OCI-LY3 (cell line): ENCODE results near the gene THEM5.

Experiments used
- H2AFZ ChIP-seq: fragments of 200-600, 300-600 bp; shearing (Covaris generic); 2 replicates; pipeline ENCODE4 v1.6.0; 2014; ENCODE audit warnings: antibody characterized with exemption, low read depth, low read length
- H3K27ac ChIP-seq: fragments of 200-600, 300-600 bp; sonication (generic); 2 replicates; pipeline ENCODE4 v1.5.1; 2014; ENCODE audit warnings: mild to moderate bottlenecking, low read length, moderate library complexity, mixed read lengths
- H3K27me3 ChIP-seq: fragments of 200-600, 300-600 bp; sonication (generic); 2 replicates; pipeline ENCODE4 v1.6.1; 2014; ENCODE audit warnings: low read depth, low read length, mixed read lengths
- H3K36me3 ChIP-seq: fragments of 200-600, 300-600 bp; sonication (generic); replicated peaks from 2 replicates; pipeline ENCODE3; 2014; ENCODE audit warnings: low read depth, low read length, mixed read lengths
- H3K4me1 ChIP-seq: fragments of 300-600, 200-600 bp; sonication (generic); 2 replicates; pipeline ENCODE4 v1.6.1; 2014; ENCODE audit warnings: low read length, mixed read lengths
- H3K4me2 ChIP-seq: fragments of 200-600, 300-600 bp; sonication (generic); 2 replicates; pipeline ENCODE4 v1.6.1; 2014; ENCODE audit warnings: low read length, mixed read lengths
- H3K4me3 ChIP-seq: fragments of 300-600, 200-600 bp; sonication (generic); 2 replicates; pipeline ENCODE4 v1.5.1; 2014; ENCODE audit warnings: antibody characterized with exemption, mild to moderate bottlenecking, low read length, moderate library complexity
- H3K79me2 ChIP-seq: fragments of 300-600, 200-600 bp; shearing (Covaris generic); 2 replicates; pipeline ENCODE4 v1.6.1; 2014; ENCODE audit warnings: mild to moderate bottlenecking, low read length, mixed read lengths
- H3K9ac ChIP-seq: fragments of 300-600, 200-600 bp; shearing (Covaris generic); 2 replicates; pipeline ENCODE4 v1.6.0; 2014; ENCODE audit warnings: mild to moderate bottlenecking, low read length, moderate library complexity
- H3K9me3 ChIP-seq: fragments of 200-600, 300-600 bp; shearing (Covaris generic); 2 replicates; pipeline ENCODE4 v1.6.1; 2014; ENCODE audit warnings: low read length, mixed read lengths; ENCODE audit not compliant: insufficient read depth
- H4K20me1 ChIP-seq: fragments of 200-600, 300-600 bp; sonication (generic); 2 replicates; pipeline ENCODE4 v1.6.1; 2016; ENCODE audit warnings: low read length, mixed read lengths; ENCODE audit not compliant: insufficient read depth
- EZH2phosphoT487 ChIP-seq: fragments of 200-600 bp; shearing (Covaris generic); IDR thresholded peaks from 2 replicates; pipeline ENCODE4 v1.6.1; 2018; ENCODE audit warnings: antibody characterized with exemption, mixed run types, low read depth
- TF ChIP-seq, protein P1 (sequence below): fragments of 200-600, 300-600 bp; sonication (generic); IDR thresholded peaks from 2 replicates; pipeline ENCODE4 v1.5.1; 2014; ENCODE audit warnings: antibody characterized with exemption, low read length, low read depth

THEM5 gene

GRCh38 chr1:151837197-151837596 lies 16.3 kb downstream of the THEM5 start:
- Histone ChIP-seq H4K20me1 (no peaks in the 10 kb centered on the region), H3K9ac (no peak overlapping the region), H3K4me1 (peaks cover 10% of the 10 kb centered on the region), H3K4me3 (no peak overlapping the region), H3K27ac (no peak overlapping the region), H3K4me2 (no peak overlapping the region), H3K36me3 (no peaks in the 10 kb centered on the region), H3K9me3 (no peaks in the 10 kb centered on the region), H3K79me2 (no peaks in the 10 kb centered on the region), H2AFZ (0 out of 2 replicates have a peak overlapping the region, but pooled peaks have one; percentile 36), H3K27me3 (no peaks in the 10 kb centered on the region)
- TF ChIP-seq, protein P1, sequence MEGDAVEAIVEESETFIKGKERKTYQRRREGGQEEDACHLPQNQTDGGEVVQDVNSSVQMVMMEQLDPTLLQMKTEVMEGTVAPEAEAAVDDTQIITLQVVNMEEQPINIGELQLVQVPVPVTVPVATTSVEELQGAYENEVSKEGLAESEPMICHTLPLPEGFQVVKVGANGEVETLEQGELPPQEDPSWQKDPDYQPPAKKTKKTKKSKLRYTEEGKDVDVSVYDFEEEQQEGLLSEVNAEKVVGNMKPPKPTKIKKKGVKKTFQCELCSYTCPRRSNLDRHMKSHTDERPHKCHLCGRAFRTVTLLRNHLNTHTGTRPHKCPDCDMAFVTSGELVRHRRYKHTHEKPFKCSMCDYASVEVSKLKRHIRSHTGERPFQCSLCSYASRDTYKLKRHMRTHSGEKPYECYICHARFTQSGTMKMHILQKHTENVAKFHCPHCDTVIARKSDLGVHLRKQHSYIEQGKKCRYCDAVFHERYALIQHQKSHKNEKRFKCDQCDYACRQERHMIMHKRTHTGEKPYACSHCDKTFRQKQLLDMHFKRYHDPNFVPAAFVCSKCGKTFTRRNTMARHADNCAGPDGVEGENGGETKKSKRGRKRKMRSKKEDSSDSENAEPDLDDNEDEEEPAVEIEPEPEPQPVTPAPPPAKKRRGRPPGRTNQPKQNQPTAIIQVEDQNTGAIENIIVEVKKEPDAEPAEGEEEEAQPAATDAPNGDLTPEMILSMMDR = no peak
- TF ChIP-seq EZH2phosphoT487 = no peak

- H3K9me3 ChIP-seq = no peaks in the 10 kb centered on the region
- TF ChIP-seq EZH2phosphoT487 = no peak
- H3K27ac ChIP-seq = no peak overlapping the region
- no peak overlapping the region for H2AFZ ChIP-seq
- no peak overlapping the region for H3K9ac ChIP-seq
- H3K36me3 ChIP-seq = no peaks in the 10 kb centered on the region
- no peak overlapping the region for H3K4me3 ChIP-seq
- no peak overlapping the region for H3K4me2 ChIP-seq
- H4K20me1 ChIP-seq = no peaks in the 10 kb centered on the region
- no peaks in the 10 kb centered on the region for H3K27me3 ChIP-seq
- no peaks in the 10 kb centered on the region for H3K79me2 ChIP-seq
- H3K4me1 ChIP-seq = peaks cover 14% of the 10 kb centered on the region
These were observed 17.9 kb downstream of the THEM5 start for GRCh38 chr1:151835596-151835995.

- no peak for TF ChIP-seq EZH2phosphoT487
- TF ChIP-seq, protein P1 = no peak
- no peak overlapping the region for H3K9ac ChIP-seq
These were observed 19.3 kb downstream of the THEM5 start for GRCh38 chr1:151834239-151834638.

DNA sequence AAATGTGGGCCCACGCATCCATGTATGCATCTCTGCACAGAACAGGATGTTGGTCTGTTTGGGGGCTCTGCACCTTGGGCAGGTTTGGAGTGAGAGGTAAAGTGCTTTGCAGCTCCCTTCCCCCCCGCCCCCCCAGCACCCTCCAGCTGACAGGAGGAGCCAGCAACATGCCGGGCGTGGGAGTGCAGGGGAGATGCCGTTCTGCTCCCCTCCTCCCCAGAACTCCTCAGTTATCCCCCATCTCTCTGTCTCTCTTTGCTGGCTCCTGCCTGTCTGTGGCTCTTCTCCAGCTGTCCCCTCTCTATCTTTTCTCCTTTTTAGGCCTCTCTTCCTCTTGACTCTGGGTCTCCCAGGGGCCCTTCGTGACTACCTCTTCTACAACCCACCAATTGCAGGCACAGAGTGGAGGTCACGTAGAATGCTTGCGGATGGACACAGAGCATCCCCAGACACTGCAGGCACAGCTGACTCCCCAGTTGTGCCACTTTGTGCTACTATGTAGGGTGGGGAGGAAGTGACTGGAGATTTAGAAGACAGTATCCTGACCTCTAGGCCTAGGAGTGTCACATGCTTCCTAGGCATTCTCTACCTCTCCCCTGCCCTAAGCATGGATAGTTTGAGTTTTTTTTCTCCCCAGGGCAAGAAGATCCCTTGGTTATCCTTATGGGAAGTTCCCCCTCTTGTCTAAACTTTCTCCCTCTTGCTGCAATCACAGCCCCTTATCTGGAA lies 20.2 kb downstream of the THEM5 start:
- TF ChIP-seq, protein P1 = no peak
- no peak for TF ChIP-seq EZH2phosphoT487
- Histone ChIP-seq H3K9ac (no peak overlapping the region), H4K20me1 (no peaks in the 10 kb centered on the region), H2AFZ (no peak overlapping the region), H3K79me2 (no peaks in the 10 kb centered on the region), H3K36me3 (no peaks in the 10 kb centered on the region), H3K4me3 (no peak overlapping the region), H3K27me3 (no peaks in the 10 kb centered on the region), H3K9me3 (no peaks in the 10 kb centered on the region), H3K4me2 (no peak overlapping the region), H3K4me1 (peaks cover 17% of the 10 kb centered on the region), H3K27ac (no peak overlapping the region)

More at GRCh38 chr1:151834239-151834638, 19.3 kb downstream of the THEM5 start:
- Histone ChIP-seq H3K4me1 (peaks cover 17% of the 10 kb centered on the region), H3K27me3 (no peaks in the 10 kb centered on the region), H3K27ac (no peak overlapping the region), H3K79me2 (no peaks in the 10 kb centered on the region), H3K9me3 (no peaks in the 10 kb centered on the region), H4K20me1 (no peaks in the 10 kb centered on the region), H2AFZ (no peak overlapping the region), H3K36me3 (no peaks in the 10 kb centered on the region), H3K4me3 (no peak overlapping the region), H3K4me2 (no peak overlapping the region)
